K562 (cell line): ENCODE data around the gene MYMX. TPM values are rescaled to one million over a fixed set of nuclear protein-coding genes. Genes with fewer than 3 reads are reported as not detected.

Source experiments
- E2F3 ChIP-seq: fragments of 250-450 bp; sonication (Bioruptor Pico); IDR thresholded peaks from 2 replicates; pipeline ENCODE4 v1.4.0; 2020; ENCODE audit warnings: mild to moderate bottlenecking
- ERF ChIP-seq: fragments of 450-650 bp; formaldehyde crosslinking; IDR thresholded peaks from 2 replicates; pipeline ENCODE4 v1.4.0; 2020; ENCODE audit warnings: mild to moderate bottlenecking, mixed read lengths
- FOXP1 ChIP-seq: sonication (generic); formaldehyde crosslinking; IDR thresholded peaks from 2 replicates; pipeline ENCODE4 v1.8.0; 2022; ENCODE audit warnings: mild to moderate bottlenecking, missing genetic modification reagents
- FUS ChIP-seq: fragments of 200-400 bp; formaldehyde crosslinking; optimal IDR thresholded peaks from 2 replicates; pipeline ENCODE3; 2017; ENCODE audit warnings: low read depth, low read length
- HBP1 ChIP-seq: fragments of 450-650 bp; formaldehyde crosslinking; IDR thresholded peaks from 2 replicates; pipeline ENCODE4 v1.4.0; 2022; ENCODE audit warnings: missing genetic modification characterization
- HDAC1 ChIP-seq, 2 experiments: fragments of 450-650 bp; IDR thresholded peaks; 2 replicates each; pipeline ENCODE4 v1.6.1; 2016 to 2017; ENCODE audit warnings: inconsistent platforms in 1 of 2, mild to moderate bottlenecking in 1 of 2, moderate library complexity in 1 of 2
- HDAC2 ChIP-seq: fragments of 450-650 bp; IDR thresholded peaks from 2 replicates; pipeline ENCODE4 v1.6.1; 2016; ENCODE audit warnings: mild to moderate bottlenecking
- HSF4 ChIP-seq: fragments of 250-450 bp; sonication (Bioruptor Pico); IDR thresholded peaks from 2 replicates; pipeline ENCODE4 v2.1.2; 2022; ENCODE audit warnings: mild to moderate bottlenecking, moderate library complexity, borderline replicate concordance
- MBD2 ChIP-seq: sonication (generic); IDR thresholded peaks from 2 replicates; pipeline ENCODE4 v1.6.1; 2016; ENCODE audit warnings: low read depth, borderline replicate concordance
- MEIS2 ChIP-seq: fragments of 450-650 bp; IDR thresholded peaks from 2 replicates; pipeline ENCODE4 v1.6.1; 2014; ENCODE audit warnings: mild to moderate bottlenecking; ENCODE audit not compliant: partially characterized antibody
- MYBL2 ChIP-seq, 2 experiments: fragments of 450-650 bp in 1 of 2; sonication (generic) in 1 of 2; formaldehyde crosslinking in 1 of 2; IDR thresholded peaks; 2 replicates each; pipeline versions ENCODE4 v1.6.1 to v1.8.1; 2017 to 2022; ENCODE audit warnings: borderline replicate concordance in 1 of 2, inconsistent platforms in 1 of 2, low read depth in 1 of 2, mild to moderate bottlenecking in 1 of 2, missing genetic modification reagents in 1 of 2, moderate library complexity in 1 of 2
- NBN ChIP-seq: fragments of 450-650 bp; IDR thresholded peaks from 2 replicates; pipeline ENCODE4 v1.6.1; 2016; ENCODE audit warnings: low read depth, mild to moderate bottlenecking
- NCOA1 ChIP-seq: fragments of 450-650 bp; IDR thresholded peaks from 2 replicates; pipeline ENCODE4 v1.6.1; 2016; ENCODE audit warnings: low read depth
- NCOA6 ChIP-seq: fragments of 450-650 bp; IDR thresholded peaks from 2 replicates; pipeline ENCODE4 v1.6.1; 2017; ENCODE audit warnings: mild to moderate bottlenecking
- NELFE ChIP-seq: IDR thresholded peaks from 2 replicates; pipeline ENCODE4 v1.6.1; 2011; ENCODE audit warnings: mild to moderate bottlenecking; ENCODE audit not compliant: insufficient read depth, insufficient read length
- NR2C2 ChIP-seq, 2 experiments: fragments of 200-800 bp in 1 of 2; sonication (Bioruptor generic) in 1 of 2; sonication (generic) in 1 of 2; formaldehyde crosslinking in 1 of 2; IDR thresholded peaks; 2 replicates each; pipeline versions ENCODE4 v1.6.1 to v1.8.0; 2016 to 2022; ENCODE audit warnings: mild to moderate bottlenecking in 1 of 2, missing compliant biosample characterization in 1 of 2, missing genetic modification characterization in 1 of 2, missing genetic modification reagents in 1 of 2
- NRF1 ChIP-seq, 2 experiments: fragments of 450-650 bp; IDR thresholded peaks in 1 of 2; conservative IDR thresholded peaks in 1 of 2; 2 replicates each; pipeline ENCODE4 v1.6.1; 2014; ENCODE audit warnings: mild to moderate bottlenecking in 2 of 2
- POLR3A ChIP-seq: IDR thresholded peaks from 2 replicates; pipeline ENCODE4 v1.6.1; 2011; ENCODE audit warnings: borderline replicate concordance, mild to moderate bottlenecking, moderate library complexity; ENCODE audit not compliant: insufficient read length, insufficient read depth; ENCODE audit errors: extremely low read depth
- PTBP1 ChIP-seq: fragments of 200-400 bp; formaldehyde crosslinking; IDR thresholded peaks from 2 replicates; pipeline ENCODE4 v1.6.1; 2017; ENCODE audit warnings: low read depth, low read length
- SP1 ChIP-seq: sonication (generic); formaldehyde crosslinking; IDR thresholded peaks from 2 replicates; pipeline ENCODE4 v1.8.1; 2022; ENCODE audit warnings: mild to moderate bottlenecking, missing genetic modification reagents
- SRSF3 ChIP-seq: fragments of 200-400 bp; formaldehyde crosslinking; IDR thresholded peaks from 2 replicates; pipeline ENCODE4 v1.6.1; 2016; ENCODE audit warnings: mild to moderate bottlenecking, low read length, moderate library complexity; ENCODE audit not compliant: insufficient read depth
- TRIM24 ChIP-seq, 2 experiments: fragments of 450-650 bp; IDR thresholded peaks; 2 replicates each; pipeline ENCODE4 v1.6.1; 2016
- ZNF175 ChIP-seq: fragments of 200-800 bp; sonication (Bioruptor generic); IDR thresholded peaks from 2 replicates; pipeline ENCODE4 v1.6.1; 2016; ENCODE audit warnings: low read depth, mild to moderate bottlenecking, missing genetic modification characterization, missing compliant biosample characterization
- ZNF316 ChIP-seq: fragments of 450-650 bp; IDR thresholded peaks from 2 replicates; pipeline ENCODE4 v1.6.1; 2016
- ZNF785 ChIP-seq: fragments of 250-450 bp; sonication (Bioruptor Pico); IDR thresholded peaks from 2 replicates; pipeline ENCODE4 v1.4.0; 2020; ENCODE audit warnings: mild to moderate bottlenecking
- polyA plus RNA-seq, 8 experiments: library from polyadenylated mRNA; depleted of rRNA in 4 of 8; stranded (reverse) in 5 of 8; unstranded in 3 of 8; fragments of >200 nt; fragmentation: Nextera tagmentation in 2 of 8; fragmentation: Illumina TruSeq in 1 of 8; extraction: Ambion mirVana in 2 of 8; extraction: Trizol in 1 of 8; gene quantifications; 2 replicates each; pipeline versions ENCODE4 v1.2.1 to v1.2.3, GENCODE V29; 2011 to 2014; ENCODE audit warnings: inconsistent platforms in 1 of 8, missing spikeins in 1 of 8
- total RNA-seq, 7 experiments: library from RNA; depleted of rRNA in 6 of 7; stranded (reverse); fragments of >200 nt in 6 of 7; fragmentation: Illumina TruSeq in 2 of 7; extraction: Trizol in 2 of 7; gene quantifications; 2 replicates each; pipeline versions ENCODE4 v1.2.1 to v1.2.3, GENCODE V29; 2011 to 2021; ENCODE audit warnings: low replicate concordance in 1 of 7
- TF ChIP-seq, protein P1 (sequence below), 2 experiments: fragments of 450-650 bp in 1 of 2; sonication (generic) in 1 of 2; formaldehyde crosslinking; conservative IDR thresholded peaks; 2 replicates each; pipeline versions ENCODE4 v1.4.0 to v1.8.1; 2020 to 2022; ENCODE audit warnings: mild to moderate bottlenecking in 1 of 2, missing genetic modification reagents in 1 of 2
- TF ChIP-seq, protein P2 (sequence below): fragments of 250-450 bp; sonication (Bioruptor Pico); IDR thresholded peaks from 2 replicates; pipeline ENCODE4 v1.5.0; 2022; ENCODE audit warnings: mild to moderate bottlenecking

MYMX gene
- total and polyA plus RNA-seq, 9 of the 15 experiments (the other 6 are each of a cell fraction or from before 2014, with no cell fraction given) = 0.12 TPM; not detected in 8

DNA sequence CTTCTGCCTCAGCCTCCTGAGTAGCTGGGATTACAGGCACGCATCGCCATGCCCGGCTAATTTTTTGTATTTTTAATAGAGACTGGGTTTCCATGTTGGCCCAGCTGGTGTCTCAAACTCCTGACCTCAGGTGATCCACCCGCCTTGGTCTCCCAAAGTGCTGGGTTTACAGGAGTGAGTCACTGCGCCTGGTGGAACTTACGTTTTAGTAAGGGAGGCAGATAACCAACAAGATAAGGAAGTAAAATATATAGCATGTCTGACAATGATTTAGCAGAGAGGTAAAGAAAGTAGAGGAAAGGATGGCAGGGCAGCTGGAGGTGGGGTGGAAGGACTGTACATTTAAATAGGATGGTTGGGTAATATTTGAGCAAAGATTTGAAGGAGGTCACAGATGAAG lies 12.8 kb upstream of the MYMX start (continued):
- no peak for TF ChIP-seq MBD2
- TF ChIP-seq, protein P1, sequence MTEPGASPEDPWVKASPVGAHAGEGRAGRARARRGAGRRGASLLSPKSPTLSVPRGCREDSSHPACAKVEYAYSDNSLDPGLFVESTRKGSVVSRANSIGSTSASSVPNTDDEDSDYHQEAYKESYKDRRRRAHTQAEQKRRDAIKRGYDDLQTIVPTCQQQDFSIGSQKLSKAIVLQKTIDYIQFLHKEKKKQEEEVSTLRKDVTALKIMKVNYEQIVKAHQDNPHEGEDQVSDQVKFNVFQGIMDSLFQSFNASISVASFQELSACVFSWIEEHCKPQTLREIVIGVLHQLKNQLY (CRISPR knock-in tag; conservative IDR thresholded peaks at IDR 0.05) = no peak
- no peak for TF ChIP-seq NCOA6
- no peak for TF ChIP-seq NRF1 (conservative IDR thresholded peaks at IDR 0.05 in 1 of 2, IDR thresholded peaks at IDR 0.05 in 1 of 2)
- no peak for TF ChIP-seq PTBP1
- no peak for TF ChIP-seq MYBL2 (IDR thresholded peaks at IDR 0.05; ENCODE audit: low read depth)
- no peak for TF ChIP-seq MYBL2 (CRISPR knock-in tag; IDR thresholded peaks at IDR 0.05; ENCODE audit: borderline replicate concordance)
- no peak for TF ChIP-seq E2F3 (CRISPR knock-in tag)
- no peak for TF ChIP-seq SRSF3
- peak; percentile 92 for TF ChIP-seq MEIS2
- TF ChIP-seq FUS = no peak
- no peak for TF ChIP-seq HSF4 (CRISPR knock-in tag)
- TF ChIP-seq, protein P2, sequence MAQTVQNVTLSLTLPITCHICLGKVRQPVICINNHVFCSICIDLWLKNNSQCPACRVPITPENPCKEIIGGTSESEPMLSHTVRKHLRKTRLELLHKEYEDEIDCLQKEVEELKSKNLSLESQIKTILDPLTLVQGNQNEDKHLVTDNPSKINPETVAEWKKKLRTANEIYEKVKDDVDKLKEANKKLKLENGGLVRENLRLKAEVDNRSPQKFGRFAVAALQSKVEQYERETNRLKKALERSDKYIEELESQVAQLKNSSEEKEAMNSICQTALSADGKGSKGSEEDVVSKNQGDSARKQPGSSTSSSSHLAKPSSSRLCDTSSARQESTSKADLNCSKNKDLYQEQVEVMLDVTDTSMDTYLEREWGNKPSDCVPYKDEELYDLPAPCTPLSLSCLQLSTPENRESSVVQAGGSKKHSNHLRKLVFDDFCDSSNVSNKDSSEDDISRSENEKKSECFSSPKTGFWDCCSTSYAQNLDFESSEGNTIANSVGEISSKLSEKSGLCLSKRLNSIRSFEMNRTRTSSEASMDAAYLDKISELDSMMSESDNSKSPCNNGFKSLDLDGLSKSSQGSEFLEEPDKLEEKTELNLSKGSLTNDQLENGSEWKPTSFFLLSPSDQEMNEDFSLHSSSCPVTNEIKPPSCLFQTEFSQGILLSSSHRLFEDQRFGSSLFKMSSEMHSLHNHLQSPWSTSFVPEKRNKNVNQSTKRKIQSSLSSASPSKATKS (CRISPR knock-in tag) = no peak
- TF ChIP-seq HBP1 (CRISPR knock-in tag) = no peak
- TF ChIP-seq HDAC2 = peak; percentile 27; the same call in 1 of the 2 replicates
- TF ChIP-seq ERF (CRISPR knock-in tag) = no peak
- TF ChIP-seq FOXP1 (CRISPR knock-in tag) = no peak
- peak; percentile 30 to 33; a peak in 2 of 4 replicates for TF ChIP-seq TRIM24 (IDR thresholded peaks at IDR 0.05)
- no peak for TF ChIP-seq SP1
- TF ChIP-seq ZNF175 = no peak
- no peak for TF ChIP-seq ZNF316
- no peak for TF ChIP-seq NELFE
- no peak for TF ChIP-seq NR2C2 (CRISPR knock-in tag; IDR thresholded peaks at IDR 0.05)
- no peak for TF ChIP-seq NR2C2 (tag; IDR thresholded peaks at IDR 0.05)
- peak in 1 of 2 experiments; percentile 68; a peak in 2 of 4 replicates for TF ChIP-seq HDAC1 (IDR thresholded peaks at IDR 0.05)
- TF ChIP-seq ZNF785 = no peak
- peak; percentile 62; the same call in 1 of the 2 replicates for TF ChIP-seq NCOA1
- TF ChIP-seq NBN = peak; percentile 80; the same call in 1 of the 2 replicates
- no peak for TF ChIP-seq POLR3A
